Activated naive CD8-positive, alpha-beta T cell treated with anti-CD3 and anti-CD28 coated beads, Interleukin-2, amount 10 ng/mL, durations not matched to agents 7 days and 5 days (primary cell): ENCODE measurements around the gene MAN2A1. TPM values are rescaled to one million over a fixed set of nuclear protein-coding genes. Genes with fewer than 3 reads are reported as not detected.

Experiments
- ATAC-seq: fragments of 150-1000 bp; cut with Tn5 transposase; one replicate; pipeline ENCODE4 v1.10.0; 2021; ENCODE audit warnings: low read depth, moderate library complexity
- POLR2A ChIA-PET: fragments of 350-600 bp; sonication (Branson Sonifier 250); formaldehyde crosslinking; loops from one replicate; lab custom pipeline; 2021; ENCODE audit warnings: antibody characterized with exemption; lab: Charles Lee
- DNase-seq: peaks from one replicate; pipeline ENCODE4 v3.0.0; 2021
- H3K27ac Mint-ChIP-seq: one replicate; pipeline ENCODE4 v1.8.0; 2022; ENCODE audit warnings: mild to moderate bottlenecking, mixed read lengths
- H3K27me3 Mint-ChIP-seq: one replicate; pipeline ENCODE4 v1.8.0; 2022; ENCODE audit warnings: mild to moderate bottlenecking, moderate library complexity, mixed read lengths
- H3K36me3 Mint-ChIP-seq: one replicate; pipeline ENCODE4 v1.8.0; 2021; ENCODE audit warnings: mild to moderate bottlenecking, mixed read lengths
- H3K4me1 Mint-ChIP-seq: one replicate; pipeline ENCODE4 v1.8.0; 2021; ENCODE audit warnings: mixed read lengths
- H3K4me3 Mint-ChIP-seq: one replicate; pipeline ENCODE4 v1.8.0; 2022; ENCODE audit warnings: mild to moderate bottlenecking, moderate library complexity, mixed read lengths
- H3K9me3 Mint-ChIP-seq: one replicate; pipeline ENCODE4 v1.8.0; 2021; ENCODE audit warnings: mixed read lengths
- total RNA-seq, 2 experiments: library from RNA; stranded (reverse); gene quantifications; one replicate each; pipeline ENCODE4 v1.2.3, GENCODE V29; 2021

Gene MAN2A1
- 10 to 100 TPM; 38.2 to 46.4 TPM for total RNA-seq

- H3K36me3 Mint-ChIP-seq, result no peaks in the 10 kb centered on the region
Observed at GRCh38 chr5:109689740-109690241, at the start of gene MAN2A1. TSS of gene MAN2A1 (plus strand) at chr5:109689927. CDS start at chr5:109690418, 491 bp downstream.

GRCh38 chr5:109640976-109641375 lies 48.8 kb upstream of the MAN2A1 start:
- Mint-ChIP-seq H3K9me3 (peaks cover 12% of the 10 kb centered on the region), H3K27ac (no peak overlapping the region), H3K36me3 (no peaks in the 10 kb centered on the region), H3K4me1 (no peaks in the 10 kb centered on the region), H3K4me3 (no peak overlapping the region), H3K27me3 (no peaks in the 10 kb centered on the region)
- no peak for DNase-seq
- no peak for ATAC-seq
- POLR2A ChIA-PET, result no interaction called here

More at GRCh38 chr5:109689740-109690241, at the start of gene MAN2A1:
- DNase-seq, result peak; percentile 86
- Mint-ChIP-seq H3K4me1 (peaks cover 36% of the 10 kb centered on the region), H3K9me3 (no peaks in the 10 kb centered on the region), H3K27me3 (no peaks in the 10 kb centered on the region), H3K27ac (peak within 1 kb of the TSS; percentile 90), H3K4me3 (peak within 1 kb of the TSS; percentile 89)
- peak; percentile 71 for ATAC-seq
- POLR2A ChIA-PET, result interaction anchor here (0.6 to 2.2 kb wide), 10 partner anchors 9 to 1308 kb away, joined by 3 to 10 read pairs (median 4); partner anchors contain the start of genes FBXL17 and PJA2

- Mint-ChIP-seq H3K27ac (no peak overlapping the region), H3K36me3 (no peaks in the 10 kb centered on the region), H3K4me3 (no peak overlapping the region), H3K4me1 (no peaks in the 10 kb centered on the region), H3K9me3 (peaks cover 10% of the 10 kb centered on the region), H3K27me3 (no peaks in the 10 kb centered on the region)
- ATAC-seq (no peak), DNase-seq (no peak)
- POLR2A ChIA-PET, result no interaction called here
Observed at GRCh38 chr5:109643791-109644350, 45.9 kb upstream of the MAN2A1 start.

- Mint-ChIP-seq H3K9me3 (peaks cover 10% of the 10 kb centered on the region), H3K4me3 (no peak overlapping the region), H3K4me1 (no peaks in the 10 kb centered on the region), H3K27ac (no peak overlapping the region), H3K27me3 (no peaks in the 10 kb centered on the region), H3K36me3 (no peaks in the 10 kb centered on the region)
- ATAC-seq, result no peak
- no peak for DNase-seq
- POLR2A ChIA-PET, result no interaction called here
Observed at GRCh38 chr5:109644829-109645228, 44.9 kb upstream of the MAN2A1 start.

GRCh38 chr5:109645707-109646192 lies 44.0 kb upstream of the MAN2A1 start:
- Mint-ChIP-seq H3K4me3 (no peak overlapping the region), H3K36me3 (no peaks in the 10 kb centered on the region), H3K4me1 (no peaks in the 10 kb centered on the region), H3K9me3 (peaks cover 5% of the 10 kb centered on the region), H3K27me3 (no peaks in the 10 kb centered on the region), H3K27ac (no peak overlapping the region)
- POLR2A ChIA-PET, result no interaction called here
- no peak for ATAC-seq
- DNase-seq, result no peak

GRCh38 chr5:109649318-109649717 lies 40.4 kb upstream of the MAN2A1 start:
- DNase-seq (no peak), ATAC-seq (no peak)
- POLR2A ChIA-PET, result no interaction called here
- Mint-ChIP-seq H3K27ac (no peak overlapping the region), H3K27me3 (no peaks in the 10 kb centered on the region), H3K9me3 (peaks cover 3% of the 10 kb centered on the region), H3K4me1 (no peaks in the 10 kb centered on the region), H3K36me3 (no peaks in the 10 kb centered on the region), H3K4me3 (no peak overlapping the region)

- Mint-ChIP-seq H3K27ac (no peak overlapping the region), H3K9me3 (no peaks in the 10 kb centered on the region), H3K36me3 (no peaks in the 10 kb centered on the region), H3K27me3 (no peaks in the 10 kb centered on the region), H3K4me1 (peaks cover under 1% of the 10 kb centered on the region), H3K4me3 (no peak overlapping the region)
- no peak for ATAC-seq
- POLR2A ChIA-PET, result no interaction called here
- no peak for DNase-seq
Observed at GRCh38 chr5:109650493-109650892, 39.2 kb upstream of the MAN2A1 start.

- no peaks in the 10 kb centered on the region for H3K9me3 Mint-ChIP-seq
- no peaks in the 10 kb centered on the region for H3K27me3 Mint-ChIP-seq
- ATAC-seq (no peak), DNase-seq (no peak)
- H3K27ac Mint-ChIP-seq, result no peak overlapping the region
- POLR2A ChIA-PET, result no interaction called here
- no peak overlapping the region for H3K4me3 Mint-ChIP-seq
- H3K4me1 Mint-ChIP-seq, result peaks cover 10% of the 10 kb centered on the region
- H3K36me3 Mint-ChIP-seq, result no peaks in the 10 kb centered on the region
Observed at GRCh38 chr5:109652096-109652495, 37.6 kb upstream of the MAN2A1 start.

- ATAC-seq (no peak), DNase-seq (no peak)
- POLR2A ChIA-PET, result no interaction called here
- Mint-ChIP-seq H3K27me3 (peaks cover 2% of the 10 kb centered on the region), H3K27ac (no peak overlapping the region), H3K4me1 (peaks cover 15% of the 10 kb centered on the region), H3K9me3 (no peaks in the 10 kb centered on the region), H3K4me3 (no peak overlapping the region), H3K36me3 (no peaks in the 10 kb centered on the region)
Observed at GRCh38 chr5:109653042-109653441, 36.7 kb upstream of the MAN2A1 start.

GRCh38 chr5:109653561-109654239 lies 36.0 kb upstream of the MAN2A1 start:
- Mint-ChIP-seq H3K9me3 (no peaks in the 10 kb centered on the region), H3K27me3 (peaks cover 5% of the 10 kb centered on the region), H3K27ac (no peak overlapping the region), H3K36me3 (no peaks in the 10 kb centered on the region), H3K4me3 (no peak overlapping the region), H3K4me1 (peaks cover 15% of the 10 kb centered on the region)
- DNase-seq (no peak), ATAC-seq (no peak)
- POLR2A ChIA-PET, result no interaction called here

GRCh38 chr5:109654455-109654854 lies 35.3 kb upstream of the MAN2A1 start:
- Mint-ChIP-seq H3K4me1 (peaks cover 15% of the 10 kb centered on the region), H3K4me3 (no peak overlapping the region), H3K27me3 (peaks cover 8% of the 10 kb centered on the region), H3K27ac (no peak overlapping the region), H3K9me3 (no peaks in the 10 kb centered on the region), H3K36me3 (no peaks in the 10 kb centered on the region)
- no peak for ATAC-seq
- DNase-seq, result no peak
- POLR2A ChIA-PET, result no interaction called here

GRCh38 chr5:109655841-109656240 lies 33.9 kb upstream of the MAN2A1 start:
- POLR2A ChIA-PET, result no interaction called here
- ATAC-seq (no peak), DNase-seq (no peak)
- no peaks in the 10 kb centered on the region for H3K9me3 Mint-ChIP-seq
- H3K36me3 Mint-ChIP-seq, result no peaks in the 10 kb centered on the region
- H3K27ac Mint-ChIP-seq, result no peak overlapping the region
- no peak overlapping the region for H3K4me3 Mint-ChIP-seq
- H3K4me1 Mint-ChIP-seq, result peaks cover 15% of the 10 kb centered on the region
- peaks cover 8% of the 10 kb centered on the region for H3K27me3 Mint-ChIP-seq

- peaks cover 15% of the 10 kb centered on the region for H3K4me1 Mint-ChIP-seq
- no peak overlapping the region for H3K27ac Mint-ChIP-seq
Observed at GRCh38 chr5:109656829-109657228, 32.9 kb upstream of the MAN2A1 start.

GRCh38 chr5:109659901-109660300 lies 29.8 kb upstream of the MAN2A1 start:
- no peak for DNase-seq
- no peaks in the 10 kb centered on the region for H3K9me3 Mint-ChIP-seq
- H3K27ac Mint-ChIP-seq, result no peak overlapping the region
- H3K4me3 Mint-ChIP-seq, result no peak overlapping the region
- no peaks in the 10 kb centered on the region for H3K36me3 Mint-ChIP-seq
- POLR2A ChIA-PET, result no interaction called here
- peaks cover 15% of the 10 kb centered on the region for H3K4me1 Mint-ChIP-seq
- ATAC-seq, result no peak
- peaks cover 8% of the 10 kb centered on the region for H3K27me3 Mint-ChIP-seq

More at GRCh38 chr5:109656829-109657228, 32.9 kb upstream of the MAN2A1 start:
- DNase-seq, result peak; percentile 28
- POLR2A ChIA-PET, result interaction anchor here (0.6 kb wide), 1 partner anchor 671 kb away, joined by 3 read pairs; no protein-coding TSS in a partner anchor
- Mint-ChIP-seq H3K36me3 (no peaks in the 10 kb centered on the region), H3K9me3 (no peaks in the 10 kb centered on the region), H3K27me3 (peaks cover 8% of the 10 kb centered on the region), H3K4me3 (no peak overlapping the region)
- ATAC-seq, result peak; percentile 26
